ENCODE measurements around the gene HIGD1A.

- TF ChIP-seq CTCF (conservative IDR thresholded peaks at IDR 0.05; ENCODE audit: low read length): no peak
- no peak for TF ChIP-seq EZH2phosphoT487 (IDR thresholded peaks at IDR 0.05; ENCODE audit: borderline replicate concordance, low read depth, low read length)
Measured at GRCh38 chr3:42769477-42770131, 34.7 kb downstream of the HIGD1A start.

Measured in OCI-LY7 (cell line).